H9 (cell line): ENCODE data around the gene SPRYD3. TPM values are rescaled to one million over a fixed set of nuclear protein-coding genes. Genes with fewer than 3 reads are reported as not detected.

Source experiments
- DNase-seq: peaks from one replicate; pipeline ENCODE4 v3.0.0-alpha.2; 2017
- H2AFZ ChIP-seq: one replicate; pipeline ENCODE4 v1.6.1; 2013; ENCODE audit warnings: mild to moderate bottlenecking, low read length, control low read depth, moderate library complexity
- H2AK5ac ChIP-seq: 2 replicates; pipeline ENCODE4 v1.6.1; 2013; ENCODE audit warnings: low read length, control low read depth, mixed read lengths; ENCODE audit not compliant: insufficient read length
- H2BK120ac ChIP-seq: one replicate; pipeline ENCODE4 v1.6.1; 2013; ENCODE audit warnings: low read depth, mild to moderate bottlenecking, low read length, control low read depth, inconsistent platforms; ENCODE audit not compliant: poor library complexity, severe bottlenecking
- H2BK12ac ChIP-seq: 2 replicates; pipeline ENCODE4 v1.6.1; 2013; ENCODE audit warnings: low read length, control low read depth, mixed read lengths, low read depth; ENCODE audit not compliant: insufficient read length
- H2BK15ac ChIP-seq: 2 replicates; pipeline ENCODE4 v1.6.1; 2013; ENCODE audit warnings: low read depth, low read length, control low read depth
- H2BK20ac ChIP-seq: one replicate; pipeline ENCODE4 v1.6.1; 2013; ENCODE audit warnings: low read depth, mild to moderate bottlenecking, low read length, control low read depth, inconsistent platforms; ENCODE audit not compliant: poor library complexity, severe bottlenecking
- H2BK5ac ChIP-seq: 2 replicates; pipeline ENCODE4 v1.6.1; 2013; ENCODE audit warnings: low read length, control low read depth, mixed read lengths; ENCODE audit not compliant: insufficient read length
- H3K14ac ChIP-seq: 2 replicates; pipeline ENCODE4 v1.6.1; 2013; ENCODE audit warnings: low read length, control low read depth; ENCODE audit not compliant: insufficient read depth
- H3K18ac ChIP-seq: 2 replicates; pipeline ENCODE4 v1.6.1; 2013; ENCODE audit warnings: low read depth, mild to moderate bottlenecking, mixed read lengths, low read length, control low read depth; ENCODE audit not compliant: insufficient read length
- H3K23ac ChIP-seq: 2 replicates; pipeline ENCODE4 v1.6.1; 2013; ENCODE audit warnings: low read length, control low read depth, mixed read lengths, low read depth; ENCODE audit not compliant: insufficient read length
- H3K23me2 ChIP-seq: 2 replicates; pipeline ENCODE4 v1.6.1; 2013; ENCODE audit warnings: low read depth, mild to moderate bottlenecking, mixed read lengths, low read length, control low read depth; ENCODE audit not compliant: insufficient read length, poor library complexity, severe bottlenecking
- H3K27ac ChIP-seq: 2 replicates; pipeline ENCODE4 v1.5.1; 2013; ENCODE audit warnings: low read length, control low read depth, mixed read lengths, low read depth; ENCODE audit not compliant: insufficient read length
- H3K27me3 ChIP-seq: 2 replicates; pipeline ENCODE4 v1.6.1; 2013; ENCODE audit warnings: low read length, control low read depth, inconsistent platforms; ENCODE audit not compliant: insufficient read depth
- H3K4ac ChIP-seq: 2 replicates; pipeline ENCODE4 v1.6.1; 2013; ENCODE audit warnings: low read depth, mild to moderate bottlenecking, control low read depth, inconsistent platforms, low read length, moderate library complexity
- H3K4me1 ChIP-seq: 2 replicates; pipeline ENCODE4 v1.6.1; 2013; ENCODE audit warnings: low read length, control low read depth, inconsistent platforms; ENCODE audit not compliant: insufficient read depth
- H3K4me2 ChIP-seq: 2 replicates; pipeline ENCODE4 v1.6.1; 2013; ENCODE audit warnings: low read length, control low read depth, mixed read lengths; ENCODE audit not compliant: insufficient read length, insufficient read depth
- H3K56ac ChIP-seq: 2 replicates; pipeline ENCODE4 v1.6.1; 2013; ENCODE audit warnings: low read depth, mild to moderate bottlenecking, mixed read lengths, low read length, control low read depth; ENCODE audit not compliant: insufficient read length
- H3K79me1 ChIP-seq: 2 replicates; pipeline ENCODE4 v1.6.1; 2013; ENCODE audit warnings: low read depth, mild to moderate bottlenecking, moderate library complexity, low read length, control low read depth, inconsistent platforms; ENCODE audit not compliant: insufficient read depth, poor library complexity, severe bottlenecking
- H3K79me2 ChIP-seq: 2 replicates; pipeline ENCODE4 v1.6.1; 2013; ENCODE audit warnings: low read length, control low read depth, inconsistent platforms; ENCODE audit not compliant: insufficient read depth
- H3K9ac ChIP-seq: 2 replicates; pipeline ENCODE4 v1.6.1; 2013; ENCODE audit warnings: low read length, control low read depth, mixed read lengths; ENCODE audit not compliant: insufficient read length; ENCODE audit errors: extremely low read depth
- H3K9me3 ChIP-seq: one replicate; pipeline ENCODE4 v1.6.1; 2013; ENCODE audit warnings: low read depth, low read length, inconsistent platforms; ENCODE audit not compliant: control insufficient read depth
- H3T11ph ChIP-seq: one replicate; pipeline ENCODE4 v1.6.1; 2013; ENCODE audit warnings: mild to moderate bottlenecking, low read length, control low read depth, inconsistent platforms
- H4K20me1 ChIP-seq: one replicate; pipeline ENCODE4 v1.6.1; 2013; ENCODE audit not compliant: control insufficient read depth, insufficient read length, insufficient read depth
- H4K5ac ChIP-seq: 2 replicates; pipeline ENCODE4 v1.6.1; 2013; ENCODE audit warnings: low read depth, mild to moderate bottlenecking, mixed read lengths, low read length, control low read depth; ENCODE audit not compliant: insufficient read length
- H4K8ac ChIP-seq: replicated peaks from 2 replicates; pipeline ENCODE4 v1.6.1; 2013; ENCODE audit warnings: low read length, control low read depth, mixed read lengths, low read depth; ENCODE audit not compliant: insufficient read length
- H4K91ac ChIP-seq: 2 replicates; pipeline ENCODE4 v1.6.1; 2013; ENCODE audit warnings: low read depth, mild to moderate bottlenecking, moderate library complexity, mixed read lengths, low read length, control low read depth; ENCODE audit not compliant: insufficient read length
- H3K27ac Mint-ChIP-seq, 3 experiments: 2 replicates in 2 of 3; 3 replicates in 1 of 3; pipeline ENCODE4 v1.8.0; 2020 to 2021; ENCODE audit warnings: mixed read lengths in 3 of 3, mild to moderate bottlenecking in 1 of 3, moderate library complexity in 1 of 3
- H3K27me3 Mint-ChIP-seq: 2 replicates; pipeline ENCODE4 v1.8.0; 2021; ENCODE audit warnings: low read depth, mild to moderate bottlenecking, moderate library complexity, mixed read lengths
- H3K36me3 Mint-ChIP-seq, 3 experiments: 2 replicates in 2 of 3; 3 replicates in 1 of 3; pipeline ENCODE4 v1.8.0; 2020 to 2021; ENCODE audit warnings: low read depth in 3 of 3, mixed read lengths in 3 of 3; ENCODE audit not compliant: insufficient read depth in 1 of 3
- H3K4me1 Mint-ChIP-seq, 2 experiments: 2 replicates each; pipeline ENCODE4 v1.8.0; 2020; ENCODE audit warnings: mixed read lengths in 2 of 2
- H3K4me3 Mint-ChIP-seq, 2 experiments: 2 replicates in 1 of 2; 3 replicates in 1 of 2; pipeline ENCODE4 v1.8.0; 2020 to 2021; ENCODE audit warnings: mild to moderate bottlenecking in 2 of 2, mixed read lengths in 2 of 2, moderate library complexity in 1 of 2
- H3K9me3 Mint-ChIP-seq, 2 experiments: 2 replicates in 1 of 2; 3 replicates in 1 of 2; pipeline ENCODE4 v1.8.0; 2020; ENCODE audit warnings: mild to moderate bottlenecking in 2 of 2, mixed read lengths in 2 of 2, moderate library complexity in 1 of 2
- WGBS: extraction: QIAGEN DNeasy Blood & Tissue Kit; methylation state at CpG from one replicate; pipeline ENCODE4 v1.1.7; 2013; ENCODE audit warnings: missing lambda C conversion rate, low lambda C conversion rate, mixed read lengths; ENCODE audit not compliant: insufficient read length; ENCODE audit errors: extremely low coverage; 5-methylcytosine and 5-hydroxymethylcytosine counted together
- total RNA-seq: library from RNA; stranded (reverse); gene quantifications from 2 replicates; pipeline ENCODE4 v1.2.1, GENCODE V29; 2021
- TF ChIP-seq, protein P1 (sequence below): fragments of 200-600 bp; sonication (generic); conservative IDR thresholded peaks from 3 replicates; pipeline ENCODE4 v1.8.0; 2021; ENCODE audit warnings: antibody characterized with exemption, mild to moderate bottlenecking

Gene SPRYD3
- total RNA-seq, 1 experiment from 2014 or later, result 6.5 TPM

DNA sequence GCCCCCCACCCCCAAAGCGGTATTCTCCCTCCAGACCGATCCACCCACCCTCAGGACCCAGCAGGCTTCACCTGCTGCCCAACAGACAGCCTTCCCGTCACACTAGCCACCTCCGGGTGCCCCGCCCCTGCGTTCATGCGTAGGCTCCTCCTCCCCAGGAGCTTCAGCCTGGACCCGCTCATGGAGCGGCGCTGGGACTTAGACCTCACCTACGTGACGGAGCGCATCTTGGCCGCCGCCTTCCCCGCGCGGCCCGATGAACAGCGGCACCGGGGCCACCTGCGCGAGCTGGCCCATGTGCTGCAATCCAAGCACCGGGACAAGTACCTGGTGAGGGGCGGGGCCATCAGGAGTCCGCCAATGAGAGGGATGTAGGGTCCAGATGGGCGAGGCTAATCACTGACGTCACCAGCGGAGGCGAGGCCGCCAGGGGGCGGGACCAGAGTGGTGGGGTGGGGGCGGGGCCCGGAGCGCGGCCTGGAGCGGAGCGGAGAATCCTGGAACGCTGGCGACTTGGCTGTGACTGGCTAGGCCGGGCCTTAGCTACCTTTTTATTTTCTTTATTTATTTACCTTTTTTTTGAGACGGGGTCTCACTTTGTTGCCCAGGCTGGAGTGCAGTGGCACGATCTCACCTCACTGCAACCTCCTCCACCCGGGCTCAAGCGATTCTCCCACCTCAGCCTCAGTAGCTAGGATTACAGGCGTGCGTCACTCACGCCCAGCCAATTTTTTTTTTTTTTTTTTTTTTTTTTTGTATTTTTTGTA, 24.9 kb downstream of the SPRYD3 start:
- no peak overlapping the region for H3K27ac ChIP-seq
- no peak overlapping the region for H4K5ac ChIP-seq
- H3K4me3 Mint-ChIP-seq, result peak overlapping the region; percentile 89 to 96
- H3K23ac ChIP-seq, result no peak overlapping the region
- no peaks in the 10 kb centered on the region for H4K20me1 ChIP-seq
- peak; percentile 99 for DNase-seq
- H3K9ac ChIP-seq, result no peak overlapping the region
- no peak overlapping the region for H2BK12ac ChIP-seq
- no peaks in the 10 kb centered on the region for H3K9me3 ChIP-seq
- H3K4me2 ChIP-seq, result peak overlapping the region; percentile 55
- H3K9me3 Mint-ChIP-seq, result no peaks in the 10 kb centered on the region
- H3K4ac ChIP-seq, result no peak overlapping the region
- peaks cover 6 to 8% (median 7%) of the 10 kb centered on the region in 3 experiments; a peak in 5 of 7 replicates for H3K36me3 Mint-ChIP-seq
- peak overlapping the region; percentile 88 for H3K18ac ChIP-seq
- no CpG with 5 or more reads among the region's 48 CpGs for WGBS
- H3K23me2 ChIP-seq, result peaks cover 3% of the 10 kb centered on the region
- H4K8ac ChIP-seq, result no peak overlapping the region
- H3K27me3 Mint-ChIP-seq, result peaks cover 34% of the 10 kb centered on the region
- H2BK120ac ChIP-seq, result no peak overlapping the region
- no peak overlapping the region for H2BK15ac ChIP-seq
- H3K4me1 Mint-ChIP-seq, result peaks cover 27 to 33% of the 10 kb centered on the region in 2 experiments
- H3T11ph ChIP-seq, result no peak overlapping the region
- H3K4me1 ChIP-seq, result peaks cover 17% of the 10 kb centered on the region; the same call in 1 of the 2 replicates
- no peak overlapping the region for H2BK5ac ChIP-seq
- H2BK20ac ChIP-seq, result no peak overlapping the region
- no peaks in the 10 kb centered on the region for H3K27me3 ChIP-seq
- no peak overlapping the region for H4K91ac ChIP-seq
- no peak overlapping the region for H3K56ac ChIP-seq
- no peak overlapping the region for H2AFZ ChIP-seq
- TF ChIP-seq, protein P1, sequence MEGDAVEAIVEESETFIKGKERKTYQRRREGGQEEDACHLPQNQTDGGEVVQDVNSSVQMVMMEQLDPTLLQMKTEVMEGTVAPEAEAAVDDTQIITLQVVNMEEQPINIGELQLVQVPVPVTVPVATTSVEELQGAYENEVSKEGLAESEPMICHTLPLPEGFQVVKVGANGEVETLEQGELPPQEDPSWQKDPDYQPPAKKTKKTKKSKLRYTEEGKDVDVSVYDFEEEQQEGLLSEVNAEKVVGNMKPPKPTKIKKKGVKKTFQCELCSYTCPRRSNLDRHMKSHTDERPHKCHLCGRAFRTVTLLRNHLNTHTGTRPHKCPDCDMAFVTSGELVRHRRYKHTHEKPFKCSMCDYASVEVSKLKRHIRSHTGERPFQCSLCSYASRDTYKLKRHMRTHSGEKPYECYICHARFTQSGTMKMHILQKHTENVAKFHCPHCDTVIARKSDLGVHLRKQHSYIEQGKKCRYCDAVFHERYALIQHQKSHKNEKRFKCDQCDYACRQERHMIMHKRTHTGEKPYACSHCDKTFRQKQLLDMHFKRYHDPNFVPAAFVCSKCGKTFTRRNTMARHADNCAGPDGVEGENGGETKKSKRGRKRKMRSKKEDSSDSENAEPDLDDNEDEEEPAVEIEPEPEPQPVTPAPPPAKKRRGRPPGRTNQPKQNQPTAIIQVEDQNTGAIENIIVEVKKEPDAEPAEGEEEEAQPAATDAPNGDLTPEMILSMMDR, result no peak
- H3K79me2 ChIP-seq, result no peaks in the 10 kb centered on the region; the same call in 1 of the 2 replicates
- H3K14ac ChIP-seq, result peak overlapping the region; percentile 86
- H2AK5ac ChIP-seq, result no peak overlapping the region
- no peaks in the 10 kb centered on the region for H3K79me1 ChIP-seq
- peak overlapping the region; percentile 94 to 98 (median 97); a peak in 6 of 7 replicates for H3K27ac Mint-ChIP-seq
